ENCODE results near the gene PRAMEF5.
"Not testable (repeated sequence)": the region's sequence is repeated elsewhere in the genome, so short reads cannot be mapped to it uniquely, and the experiment has no call there.

PRAMEF5 gene

GRCh38 chr1:13228343-13228781 lies 25.6 kb upstream of the PRAMEF5 start (continued):
- TF ChIP-seq ZBTB21 (tag by site-specific recombination; IDR thresholded peaks at IDR 0.05) (no peak), ZFP37 (tag by site-specific recombination; IDR thresholded peaks at IDR 0.05) (no peak), ZNF280D (tag by site-specific recombination; IDR thresholded peaks at IDR 0.05) (no peak), ZNF404 (tag by site-specific recombination; IDR thresholded peaks at IDR 0.05) (no peak)

- H3K4me3 ChIP-seq (ENCODE audit: low read depth, low read length); H3K36me3 ChIP-seq (ENCODE audit: control insufficient read depth in 2 of 2, insufficient read depth in 1 of 2, low read length in 2 of 2); H3K9me3 ChIP-seq (ENCODE audit: control insufficient read depth, insufficient read depth, low read depth, low read length); H3K4me1 ChIP-seq (ENCODE audit: control insufficient read depth, insufficient read depth, low read length); POLR2A ChIA-PET; H3K27ac ChIP-seq (ENCODE audit: extremely low read depth, low read depth, low read length): not testable (repeated sequence)
- CTCF ChIA-PET, result interaction anchor here (1.1 kb wide), 1 partner anchor 473 kb away, joined by 4 read pairs; no protein-coding TSS in a partner anchor
Observed at GRCh38 chr1:13230096-13230495, 23.9 kb upstream of the PRAMEF5 start.

- H3K9me3 ChIP-seq (ENCODE audit: control insufficient read depth, insufficient read depth, low read depth, low read length); POLR2A ChIA-PET; H3K27ac ChIP-seq (ENCODE audit: extremely low read depth, low read depth, low read length); H3K36me3 ChIP-seq (ENCODE audit: control insufficient read depth in 2 of 2, insufficient read depth in 1 of 2, low read length in 2 of 2); H3K4me1 ChIP-seq (ENCODE audit: control insufficient read depth, insufficient read depth, low read length); H3K4me3 ChIP-seq (ENCODE audit: low read depth, low read length): not testable (repeated sequence)
- CTCF ChIA-PET, result interaction anchor here (1.1 kb wide), 1 partner anchor 474 kb away, joined by 4 read pairs; no protein-coding TSS in a partner anchor
Observed at GRCh38 chr1:13230601-13231000, 23.4 kb upstream of the PRAMEF5 start.

GRCh38 chr1:13231061-13231750 lies 22.8 kb upstream of the PRAMEF5 start:
- H3K36me3 ChIP-seq (ENCODE audit: control insufficient read depth in 2 of 2, insufficient read depth in 1 of 2, low read length in 2 of 2); H3K27ac ChIP-seq (ENCODE audit: extremely low read depth, low read depth, low read length); POLR2A ChIA-PET; H3K4me1 ChIP-seq (ENCODE audit: control insufficient read depth, insufficient read depth, low read length); H3K4me3 ChIP-seq (ENCODE audit: low read depth, low read length); CTCF ChIA-PET; H3K9me3 ChIP-seq (ENCODE audit: control insufficient read depth, insufficient read depth, low read depth, low read length): not testable (repeated sequence)

GRCh38 chr1:13232056-13232455 lies 21.9 kb upstream of the PRAMEF5 start:
- H3K4me3 ChIP-seq (ENCODE audit: low read depth, low read length); H3K4me1 ChIP-seq (ENCODE audit: control insufficient read depth, insufficient read depth, low read length); H3K36me3 ChIP-seq (ENCODE audit: control insufficient read depth in 2 of 2, insufficient read depth in 1 of 2, low read length in 2 of 2); H3K9me3 ChIP-seq (ENCODE audit: control insufficient read depth, insufficient read depth, low read depth, low read length); CTCF ChIA-PET; H3K27ac ChIP-seq (ENCODE audit: extremely low read depth, low read depth, low read length); POLR2A ChIA-PET: not testable (repeated sequence)
- TF ChIP-seq ZNF394 (tag by site-specific recombination; IDR thresholded peaks at IDR 0.05; ENCODE audit: borderline replicate concordance) (peak; percentile 22; the same call in 1 of the 2 replicates), ZNF426 (tag by site-specific recombination; IDR thresholded peaks at IDR 0.05) (peak; percentile 17; the same call in 1 of the 2 replicates)

GRCh38 chr1:13234057-13234456 lies 19.9 kb upstream of the PRAMEF5 start:
- H3K27ac ChIP-seq (ENCODE audit: extremely low read depth, low read depth, low read length); CTCF ChIA-PET; H3K4me3 ChIP-seq (ENCODE audit: low read depth, low read length); H3K36me3 ChIP-seq (ENCODE audit: control insufficient read depth in 2 of 2, insufficient read depth in 1 of 2, low read length in 2 of 2); H3K4me1 ChIP-seq (ENCODE audit: control insufficient read depth, insufficient read depth, low read length); POLR2A ChIA-PET; H3K9me3 ChIP-seq (ENCODE audit: control insufficient read depth, insufficient read depth, low read depth, low read length): not testable (repeated sequence)

- H3K27ac ChIP-seq (ENCODE audit: extremely low read depth, low read depth, low read length); H3K9me3 ChIP-seq (ENCODE audit: control insufficient read depth, insufficient read depth, low read depth, low read length); H3K4me1 ChIP-seq (ENCODE audit: control insufficient read depth, insufficient read depth, low read length); H3K4me3 ChIP-seq (ENCODE audit: low read depth, low read length); POLR2A ChIA-PET; H3K36me3 ChIP-seq (ENCODE audit: control insufficient read depth in 2 of 2, insufficient read depth in 1 of 2, low read length in 2 of 2); CTCF ChIA-PET: not testable (repeated sequence)
Observed at GRCh38 chr1:13237572-13237971, 16.4 kb upstream of the PRAMEF5 start.

- CTCF ChIA-PET; H3K4me3 ChIP-seq (ENCODE audit: low read depth, low read length); H3K9me3 ChIP-seq (ENCODE audit: control insufficient read depth, insufficient read depth, low read depth, low read length); H3K27ac ChIP-seq (ENCODE audit: extremely low read depth, low read depth, low read length); H3K4me1 ChIP-seq (ENCODE audit: control insufficient read depth, insufficient read depth, low read length); H3K36me3 ChIP-seq (ENCODE audit: control insufficient read depth in 2 of 2, insufficient read depth in 1 of 2, low read length in 2 of 2); POLR2A ChIA-PET: not testable (repeated sequence)
Observed at GRCh38 chr1:13239633-13240032, 14.4 kb upstream of the PRAMEF5 start.

- H3K36me3 ChIP-seq (ENCODE audit: control insufficient read depth in 2 of 2, insufficient read depth in 1 of 2, low read length in 2 of 2); H3K4me1 ChIP-seq (ENCODE audit: control insufficient read depth, insufficient read depth, low read length); POLR2A ChIA-PET; CTCF ChIA-PET; H3K4me3 ChIP-seq (ENCODE audit: low read depth, low read length); H3K27ac ChIP-seq (ENCODE audit: extremely low read depth, low read depth, low read length); H3K9me3 ChIP-seq (ENCODE audit: control insufficient read depth, insufficient read depth, low read depth, low read length): not testable (repeated sequence)
Observed at GRCh38 chr1:13243536-13244263, 10.3 kb upstream of the PRAMEF5 start.

All from HEK293 (cell line).